ENCODE data around the gene MRPS34.

- no peak for TF ChIP-seq POLR2A (IDR thresholded peaks at IDR 0.05; ENCODE audit: low read length)
- TF ChIP-seq GATA1 (IDR thresholded peaks at IDR 0.05; ENCODE audit: low read depth, low read length) = no peak
Measured at GRCh38 chr16:1779234-1779701, 6.3 kb upstream of the MRPS34 start.

Measured in erythroblast (primary cell).